Measurements from ENCODE around the gene LRP1B.

The LRP1B gene

GRCh38 chr2:140462990-140463389, 1667.8 kb downstream of the LRP1B start:
- Histone ChIP-seq H3K36me3 (no peaks in the 10 kb centered on the region), H3K27me3 (no peaks in the 10 kb centered on the region), H3K9me3 (no peaks in the 10 kb centered on the region), H3K4me1 (no peaks in the 10 kb centered on the region), H3K4me3 (ENCODE audit: low read depth, low read length) (no peak overlapping the region)
- TF ChIP-seq CTCF (IDR thresholded peaks at IDR 0.05; ENCODE audit: low read depth, low read length): no peak
- no peak for DNase-seq

DNA sequence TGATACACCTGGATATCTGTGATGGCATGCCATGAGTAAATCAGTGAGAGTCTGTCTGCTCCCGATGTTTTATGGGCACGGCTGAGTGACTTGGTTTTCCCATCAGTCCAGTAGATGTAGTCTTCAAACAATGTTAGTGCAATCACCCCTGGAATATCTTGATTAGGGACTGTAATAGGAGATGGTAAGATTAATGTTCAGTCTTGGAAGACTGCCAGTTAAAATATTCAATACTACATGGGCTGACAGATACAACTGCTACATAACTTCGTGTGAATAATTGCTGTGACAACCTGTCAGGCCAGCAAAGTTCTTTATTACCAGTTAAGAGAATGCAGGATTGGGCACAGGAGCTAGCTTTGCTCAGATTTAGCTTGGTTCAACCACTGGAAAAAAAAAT, 1673.3 kb downstream of the LRP1B start:
- DNase-seq: no peak
- Histone ChIP-seq H3K27me3 (no peaks in the 10 kb centered on the region), H3K4me1 (no peaks in the 10 kb centered on the region), H3K4me3 (ENCODE audit: low read depth, low read length) (no peak overlapping the region), H3K36me3 (no peaks in the 10 kb centered on the region), H3K9me3 (no peaks in the 10 kb centered on the region)
- no peak for TF ChIP-seq CTCF (IDR thresholded peaks at IDR 0.05; ENCODE audit: low read depth, low read length)

GRCh38 chr2:140455315-140455714, 1675.5 kb downstream of the LRP1B start:
- DNase-seq: no peak
- no peak for TF ChIP-seq CTCF (IDR thresholded peaks at IDR 0.05; ENCODE audit: low read depth, low read length)

GRCh38 chr2:140454717-140455116, 1676.1 kb downstream of the LRP1B start:
- Histone ChIP-seq H3K27me3 (no peaks in the 10 kb centered on the region), H3K9me3 (no peaks in the 10 kb centered on the region), H3K36me3 (no peaks in the 10 kb centered on the region), H3K4me3 (ENCODE audit: low read depth, low read length) (no peak overlapping the region), H3K4me1 (no peaks in the 10 kb centered on the region)
- DNase-seq: no peak
- TF ChIP-seq CTCF (IDR thresholded peaks at IDR 0.05; ENCODE audit: low read depth, low read length): no peak

More at GRCh38 chr2:140455315-140455714, 1675.5 kb downstream of the LRP1B start:
- Histone ChIP-seq H3K4me3 (ENCODE audit: low read depth, low read length) (no peak overlapping the region), H3K9me3 (no peaks in the 10 kb centered on the region), H3K27me3 (no peaks in the 10 kb centered on the region), H3K36me3 (no peaks in the 10 kb centered on the region), H3K4me1 (no peaks in the 10 kb centered on the region)

DNA sequence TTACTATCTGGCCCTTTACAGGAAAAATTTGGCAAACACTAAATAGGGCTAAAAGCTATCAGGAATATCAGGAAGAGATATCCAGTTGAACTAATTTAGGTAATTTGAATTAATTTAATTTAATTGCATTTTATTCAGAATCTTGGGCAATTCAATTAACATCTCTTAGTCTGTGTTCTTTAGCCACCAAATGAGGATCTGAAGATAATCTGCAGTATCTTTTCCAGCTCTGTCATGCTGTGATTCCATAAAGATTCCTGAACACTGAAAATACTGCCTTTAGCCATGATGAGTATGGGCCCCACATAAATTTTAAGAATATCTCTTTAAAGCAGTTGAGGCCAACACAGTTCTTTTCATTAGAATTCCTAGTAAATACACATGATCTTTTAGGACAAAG, 1679.5 kb downstream of the LRP1B start:
- no peak for TF ChIP-seq CTCF (IDR thresholded peaks at IDR 0.05; ENCODE audit: low read depth, low read length)
- no peaks in the 10 kb centered on the region for H3K27me3 ChIP-seq

DNA sequence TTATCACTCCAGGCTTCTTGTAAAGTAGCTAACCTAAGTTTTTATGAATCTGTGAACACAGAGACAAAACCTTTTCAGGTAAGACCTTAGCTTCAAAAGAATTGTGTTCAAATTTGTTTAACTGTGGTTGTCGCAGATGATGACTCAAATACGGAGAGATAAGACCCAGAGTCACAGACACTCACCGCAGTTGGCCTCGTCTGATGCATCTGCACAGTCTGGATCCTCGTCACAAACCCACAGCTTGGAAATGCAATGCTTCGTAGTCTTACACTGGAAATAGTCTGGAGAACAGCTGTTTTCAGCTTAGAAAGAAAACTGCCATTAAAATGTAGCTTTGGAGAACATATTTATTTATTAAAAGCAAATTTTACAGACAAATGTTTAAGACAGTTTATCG, 1688.5 kb downstream of the LRP1B start:
- Histone ChIP-seq H3K27me3 (no peaks in the 10 kb centered on the region), H3K36me3 (no peaks in the 10 kb centered on the region), H3K4me3 (ENCODE audit: low read depth, low read length) (peak overlapping the region; percentile 20; the same call in 1 of the 2 replicates), H3K9me3 (no peaks in the 10 kb centered on the region), H3K4me1 (no peaks in the 10 kb centered on the region)
- DNase-seq: peak; percentile 65
- TF ChIP-seq CTCF (IDR thresholded peaks at IDR 0.05; ENCODE audit: low read depth, low read length): no peak

More for the DNA sequence above, 1679.5 kb downstream of the LRP1B start:
- Histone ChIP-seq H3K36me3 (no peaks in the 10 kb centered on the region), H3K4me1 (no peaks in the 10 kb centered on the region), H3K4me3 (ENCODE audit: low read depth, low read length) (no peak overlapping the region), H3K9me3 (no peaks in the 10 kb centered on the region)
- no peak for DNase-seq
